AG08395 (cell line): ENCODE data around the gene MAPKAPK2.

Source experiments
- DNase-seq: peaks from one replicate; pipeline ENCODE4 v3.0.0; 2012; ENCODE audit warnings: mixed read lengths, low spot score

MAPKAPK2 gene

GRCh38 chr1:206661161-206661820, 23.4 kb upstream of the MAPKAPK2 start:
- DNase-seq, result no peak

DNA sequence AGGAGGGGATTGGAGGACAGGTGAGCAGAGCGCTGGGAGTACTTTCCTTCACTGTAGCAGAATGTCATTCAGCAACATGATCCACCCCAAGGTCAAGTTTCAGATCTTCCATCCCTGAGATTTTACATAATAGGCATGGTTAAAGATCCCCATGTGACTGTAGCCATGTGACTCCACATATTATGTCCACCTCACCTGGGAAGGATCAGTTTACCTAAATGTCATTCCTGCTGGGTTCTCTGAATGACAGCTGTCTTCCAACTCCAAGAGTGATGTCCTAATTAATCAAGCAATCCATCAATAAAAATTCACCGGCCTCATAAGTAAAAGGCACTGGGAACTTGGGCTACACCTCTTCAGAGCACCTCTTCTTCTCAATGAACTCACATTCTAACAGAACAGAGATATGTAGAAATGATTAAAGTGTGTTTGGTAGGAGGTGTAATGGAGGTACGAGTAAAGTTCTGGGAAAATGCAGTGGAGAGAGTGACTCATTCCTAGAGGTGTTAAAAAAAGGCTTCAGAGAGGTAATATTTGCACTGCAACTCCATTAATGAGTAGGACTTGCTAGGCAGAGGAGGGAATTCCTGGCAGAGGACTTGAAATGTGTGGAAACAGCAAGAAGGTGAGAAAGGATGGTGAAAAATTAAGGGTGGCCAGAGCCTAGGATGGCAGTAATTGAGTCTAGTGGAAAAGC, 22.2 kb upstream of the MAPKAPK2 start:
- no peak for DNase-seq

DNA sequence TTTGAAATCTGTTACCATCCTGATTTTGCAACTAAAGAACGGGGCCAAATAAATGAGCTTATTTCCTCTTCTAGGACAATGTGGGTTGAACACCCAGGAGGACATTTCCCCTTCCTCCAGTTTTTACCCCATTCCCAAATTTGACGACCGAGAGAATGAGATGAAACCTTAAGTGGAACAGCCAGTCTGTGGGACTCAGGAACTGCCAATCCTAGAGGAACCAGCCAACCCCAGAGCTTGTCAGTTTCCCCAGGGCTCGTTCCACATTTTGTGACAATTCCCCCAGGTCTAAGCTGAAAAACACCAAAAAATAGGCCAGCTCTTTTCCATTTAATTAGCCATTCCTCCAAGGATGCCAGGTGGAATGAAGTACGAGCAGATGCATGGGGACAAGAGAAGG, 21.3 kb upstream of the MAPKAPK2 start:
- DNase-seq, result no peak

- peak; percentile 76 for DNase-seq
Measured at GRCh38 chr1:206663832-206664652, 20.7 kb upstream of the MAPKAPK2 start.

DNA sequence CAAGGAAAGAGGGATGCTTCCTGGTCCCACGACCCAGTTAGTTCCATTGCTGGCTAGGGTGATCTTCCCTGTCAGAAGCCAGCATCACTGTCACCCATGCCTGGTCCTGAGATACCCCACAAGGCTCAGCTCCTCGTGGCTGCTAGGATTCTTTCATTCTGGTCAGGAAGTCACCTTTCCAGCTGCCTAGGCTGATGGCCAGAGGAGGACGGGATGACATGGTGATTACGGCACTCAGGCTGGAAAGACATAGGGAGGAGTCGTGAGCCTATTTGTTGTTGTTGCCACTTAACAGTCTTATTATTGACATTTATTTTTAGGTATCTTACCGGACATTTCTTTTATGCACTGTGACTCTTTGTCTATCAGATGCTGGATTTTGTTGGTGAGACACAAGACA, 20.0 kb upstream of the MAPKAPK2 start:
- DNase-seq, result no peak

DNA sequence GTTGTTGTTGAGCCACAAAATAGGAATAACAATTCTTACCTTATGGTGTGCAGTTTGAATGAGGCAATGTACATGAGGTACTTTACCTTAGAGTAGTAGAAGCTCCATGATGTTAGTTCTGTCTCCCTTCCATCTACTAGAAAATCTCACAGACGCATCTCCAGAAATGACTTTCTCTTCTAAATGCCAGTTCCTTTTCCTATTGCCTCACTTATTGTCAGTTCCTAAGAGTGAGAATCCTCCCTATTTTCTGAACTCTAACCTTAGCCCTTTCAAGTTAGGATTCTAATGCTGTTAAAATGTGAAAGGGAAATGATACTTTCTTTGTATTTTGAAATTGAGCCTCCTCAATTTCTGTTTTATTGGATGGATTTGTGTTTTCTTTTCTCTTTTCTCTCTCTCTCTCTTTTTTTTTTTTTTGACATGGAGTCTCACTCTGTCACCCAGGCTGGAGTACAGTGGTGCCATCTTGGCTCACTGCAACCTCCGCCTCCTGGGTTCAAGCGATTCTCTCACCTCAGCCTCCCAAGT, 18.6 kb upstream of the MAPKAPK2 start:
- DNase-seq, result no peak

GRCh38 chr1:206666954-206667665, 17.6 kb upstream of the MAPKAPK2 start:
- no peak for DNase-seq

- DNase-seq, result no peak
Measured at GRCh38 chr1:206668351-206668750, 16.4 kb upstream of the MAPKAPK2 start.

- no peak for DNase-seq
Measured at GRCh38 chr1:206668874-206669410, 15.8 kb upstream of the MAPKAPK2 start.

- DNase-seq, result no peak
Measured at GRCh38 chr1:206672011-206672688, 12.6 kb upstream of the MAPKAPK2 start.

GRCh38 chr1:206672844-206673758, 11.6 kb upstream of the MAPKAPK2 start:
- no peak for DNase-seq

DNA sequence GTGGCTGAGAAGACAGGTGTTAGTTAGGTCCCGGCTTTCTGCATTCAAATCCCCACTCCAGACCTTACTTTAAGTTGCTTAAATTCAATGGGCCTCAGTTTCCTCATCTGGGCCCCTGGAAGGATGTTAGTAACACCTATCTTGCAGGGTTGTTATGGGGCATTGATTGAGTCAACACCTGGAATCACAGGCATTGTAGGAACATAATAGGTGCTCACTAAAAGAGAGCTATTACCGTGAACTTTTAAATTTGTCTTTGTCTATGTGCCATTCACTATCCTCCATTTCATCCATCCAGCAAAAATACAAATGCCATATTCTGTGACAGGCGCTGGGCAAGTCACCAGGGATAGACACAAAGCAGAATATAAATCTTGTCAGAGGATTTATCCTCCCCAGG, 10.5 kb upstream of the MAPKAPK2 start:
- no peak for DNase-seq

DNA sequence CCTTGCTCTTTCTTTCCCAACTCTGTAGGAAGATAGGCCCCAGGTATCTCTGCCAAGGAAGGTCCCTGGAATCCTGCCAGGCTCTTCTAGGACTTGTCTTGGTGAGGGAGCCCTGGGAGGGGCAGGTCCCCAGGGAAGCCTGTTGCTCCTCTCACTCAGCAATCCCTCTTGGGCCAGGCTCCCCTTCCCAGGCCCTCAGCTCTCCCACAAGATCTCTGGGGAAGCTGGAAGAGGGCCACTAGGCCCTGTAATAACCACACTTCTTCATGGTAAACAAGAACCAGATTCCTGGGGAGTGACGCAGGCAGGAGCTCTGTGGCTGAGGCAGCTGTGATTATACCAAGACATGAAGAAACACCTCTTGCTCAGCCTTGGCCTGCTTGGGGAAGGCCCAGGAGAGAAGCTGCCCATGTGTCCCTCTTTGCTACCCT, 9.9 kb upstream of the MAPKAPK2 start:
- DNase-seq, result peak; percentile 97

DNA sequence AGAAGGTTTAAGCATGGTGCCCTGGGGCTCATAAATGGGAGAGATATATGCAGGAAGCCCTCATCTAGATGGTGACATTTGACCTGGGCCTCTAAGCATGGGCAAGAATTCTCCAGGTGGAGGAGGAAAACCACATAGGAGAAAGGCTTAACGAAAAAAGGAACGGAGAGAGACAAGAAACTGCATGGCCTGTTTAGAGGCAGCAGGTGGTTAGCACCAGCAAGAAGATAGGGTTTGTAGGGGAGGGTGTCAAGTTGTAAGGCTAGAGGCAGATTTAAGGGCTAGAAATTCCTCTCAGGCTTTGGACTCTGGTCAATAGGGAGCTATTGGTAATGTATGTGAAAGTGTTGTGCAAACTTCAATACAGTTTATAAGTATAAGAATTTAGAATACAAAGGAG, 8.2 kb upstream of the MAPKAPK2 start:
- DNase-seq, result no peak

DNA sequence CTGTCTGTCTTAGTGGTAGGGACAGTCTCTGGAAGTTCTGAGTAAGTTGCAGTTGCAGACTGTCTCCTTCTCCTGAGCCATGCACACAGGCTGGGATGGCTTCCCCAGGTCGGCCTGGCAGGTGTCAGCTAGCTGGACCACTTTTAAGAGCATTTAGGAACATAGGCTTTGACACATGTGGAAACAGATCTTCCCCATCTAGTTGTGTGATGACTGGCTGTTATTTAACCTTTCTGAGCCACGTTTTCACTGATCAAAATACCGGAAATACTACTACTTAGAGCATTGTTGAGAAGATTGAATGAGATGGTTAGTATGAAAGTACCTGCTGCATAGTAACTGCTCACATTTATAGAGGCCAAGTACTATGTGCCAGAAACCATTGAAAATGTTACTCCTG, 6.2 kb upstream of the MAPKAPK2 start:
- DNase-seq, result no peak

GRCh38 chr1:206679738-206680211, 4.9 kb upstream of the MAPKAPK2 start:
- DNase-seq, result no peak

GRCh38 chr1:206680279-206680678, 4.4 kb upstream of the MAPKAPK2 start:
- no peak for DNase-seq

- no peak for DNase-seq
Measured at GRCh38 chr1:206681359-206681758, 3.3 kb upstream of the MAPKAPK2 start.

DNA sequence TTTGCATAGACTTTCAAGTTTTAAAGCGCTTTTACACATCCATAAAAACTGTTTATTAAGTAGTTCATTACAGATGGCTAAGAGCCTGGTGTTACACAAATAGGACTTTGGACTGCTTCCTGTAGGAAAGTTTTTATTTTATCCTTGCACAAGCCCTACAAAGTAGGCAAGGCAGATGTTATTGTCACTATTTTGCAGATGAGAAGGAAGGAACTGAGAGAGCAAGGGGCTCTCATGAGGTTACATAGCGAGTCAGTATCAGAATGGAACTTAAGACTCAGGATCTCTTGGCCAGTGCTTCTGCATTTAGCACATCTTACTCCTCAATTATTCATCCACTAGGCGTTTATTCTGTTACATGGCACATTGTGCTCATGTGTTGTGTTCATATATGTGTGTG, 2.6 kb upstream of the MAPKAPK2 start:
- DNase-seq, result no peak

- DNase-seq, result no peak
Measured at GRCh38 chr1:206683313-206683712, 1.4 kb upstream of the MAPKAPK2 start.
